ENCODE results near the gene UBL3.

Gene UBL3

GRCh38 chr13:29858231-29858630 is 7.8 kb upstream of the UBL3 start:
- intact Hi-C loops (cut with DNase I; ENCODE audit: low total_unique reads) = no loop called here
- Histone ChIP-seq H3K27me3 (no peaks in the 10 kb centered on the region), H3K36me3 (no peaks in the 10 kb centered on the region), H3K4me1 (no peaks in the 10 kb centered on the region), H3K4me3 (no peak overlapping the region), H3K9me3 (no peaks in the 10 kb centered on the region), H3K27ac (no peak overlapping the region)
- TF ChIP-seq CTCF (IDR thresholded peaks at IDR 0.05) = no peak
- DNase-seq = no peak

- TF ChIP-seq CTCF (IDR thresholded peaks at IDR 0.05) = no peak
- intact Hi-C loops (cut with DNase I; ENCODE audit: low total_unique reads) = no loop called here
- DNase-seq = no peak
- H3K36me3 ChIP-seq = no peaks in the 10 kb centered on the region
- H3K27me3 ChIP-seq = no peaks in the 10 kb centered on the region
- no peak overlapping the region for H3K4me3 ChIP-seq
- peaks cover 0 to 8% (median 0%) of the 10 kb centered on the region in 4 donors for H3K4me1 ChIP-seq
- no peaks in the 10 kb centered on the region for H3K9me3 ChIP-seq
- H3K27ac ChIP-seq = no peak overlapping the region
These were observed 6.7 kb upstream of the UBL3 start for GRCh38 chr13:29857085-29857484.

GRCh38 chr13:29856426-29856825 is 6.0 kb upstream of the UBL3 start:
- no peak for DNase-seq
- Histone ChIP-seq H3K4me3 (no peak overlapping the region), H3K4me1 (peaks cover 0 to 8% (median 0%) of the 10 kb centered on the region in 4 donors)

DNA sequence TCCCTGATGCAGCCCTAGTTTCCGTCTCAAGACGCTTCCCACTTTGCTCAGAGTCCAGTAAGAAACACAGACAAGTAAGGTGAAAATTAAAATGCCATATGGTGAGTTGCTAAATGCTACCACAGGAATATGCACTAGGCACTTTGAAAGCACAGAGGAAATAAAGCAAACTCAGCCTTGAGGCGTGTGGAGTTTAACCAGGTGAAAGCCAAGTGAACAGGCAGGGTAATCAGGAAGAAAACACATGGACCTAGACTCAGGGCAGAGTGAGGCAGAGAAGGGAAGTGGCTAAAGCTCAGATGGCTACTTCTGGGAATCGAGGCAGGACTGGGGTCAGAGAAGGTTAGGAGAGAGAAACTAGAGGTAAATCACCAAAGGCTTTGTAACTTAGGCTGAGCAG is 5.4 kb upstream of the UBL3 start:
- Histone ChIP-seq H3K36me3 (no peaks in the 10 kb centered on the region), H3K4me1 (peaks cover 0 to 10% (median 1%) of the 10 kb centered on the region in 4 donors), H3K27ac (no peak overlapping the region), H3K9me3 (no peaks in the 10 kb centered on the region), H3K4me3 (no peak overlapping the region), H3K27me3 (no peaks in the 10 kb centered on the region)
- intact Hi-C loops (cut with DNase I; ENCODE audit: low total_unique reads) = no loop called here
- TF ChIP-seq CTCF (IDR thresholded peaks at IDR 0.05) = no peak
- no peak for DNase-seq

More at GRCh38 chr13:29856426-29856825, 6.0 kb upstream of the UBL3 start:
- H3K27ac ChIP-seq = no peak overlapping the region
- no peaks in the 10 kb centered on the region for H3K9me3 ChIP-seq
- H3K36me3 ChIP-seq = no peaks in the 10 kb centered on the region
- no peaks in the 10 kb centered on the region for H3K27me3 ChIP-seq
- TF ChIP-seq CTCF (IDR thresholded peaks at IDR 0.05) = no peak
- intact Hi-C loops (cut with DNase I; ENCODE audit: low total_unique reads) = no loop called here

- Histone ChIP-seq H3K27me3 (no peaks in the 10 kb centered on the region), H3K4me1 (peaks cover 0 to 12% (median 2%) of the 10 kb centered on the region in 4 donors), H3K27ac (no peak overlapping the region), H3K9me3 (no peaks in the 10 kb centered on the region), H3K36me3 (no peaks in the 10 kb centered on the region), H3K4me3 (no peak overlapping the region)
- no peak for DNase-seq
- no peak for TF ChIP-seq CTCF (IDR thresholded peaks at IDR 0.05)
- intact Hi-C loops (cut with DNase I; ENCODE audit: low total_unique reads) = no loop called here
These were observed 4.6 kb upstream of the UBL3 start for GRCh38 chr13:29855009-29855408.

DNA sequence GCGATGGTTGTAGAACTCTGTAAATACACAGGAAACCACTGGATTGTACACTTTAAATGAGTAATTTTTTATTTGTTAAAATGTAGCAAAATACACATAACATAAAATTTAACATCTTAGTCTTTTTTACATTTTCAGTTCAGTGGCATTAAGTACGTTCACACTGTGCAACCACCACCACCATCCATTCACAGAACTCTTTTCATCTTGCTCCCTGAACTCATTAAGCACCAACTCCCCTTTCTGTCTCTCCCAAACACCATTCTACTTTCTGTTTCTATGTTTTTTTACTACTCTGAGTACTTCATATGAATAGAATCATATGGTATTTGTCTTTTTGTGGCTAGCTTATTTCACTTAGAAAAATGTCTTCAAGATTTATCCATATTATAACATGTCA is 2.7 kb upstream of the UBL3 start:
- Histone ChIP-seq H3K9me3 (no peaks in the 10 kb centered on the region), H3K4me3 (no peak overlapping the region), H3K36me3 (no peaks in the 10 kb centered on the region), H3K4me1 (peaks cover 0 to 12% (median 2%) of the 10 kb centered on the region in 4 donors), H3K27me3 (no peaks in the 10 kb centered on the region), H3K27ac (no peak overlapping the region)
- no peak for TF ChIP-seq CTCF (IDR thresholded peaks at IDR 0.05)
- intact Hi-C loops (cut with DNase I; ENCODE audit: low total_unique reads) = loop anchor here (2.0 kb wide), 1 partner anchor 70 kb away; no protein-coding TSS in a partner anchor
- no peak for DNase-seq
